Neural progenitor cell (in vitro differentiated cells): ENCODE results near the gene PPP2R5D.

Experiments
- EZH2 ChIP-seq: fragments of 200-600 bp; sonication (generic); IDR thresholded peaks from 2 replicates; pipeline ENCODE4 v1.6.1; 2017; ENCODE audit warnings: antibody characterized with exemption, mild to moderate bottlenecking, moderate library complexity
- EZH2phosphoT487 ChIP-seq: fragments of 200-600 bp; sonication (generic); IDR thresholded peaks from 2 replicates; pipeline ENCODE4 v1.6.1; 2017; ENCODE audit warnings: antibody characterized with exemption
- TF ChIP-seq, protein P1 (sequence below): fragments of 200-600 bp; sonication (generic); IDR thresholded peaks from 2 replicates; pipeline ENCODE4 v1.5.1; 2017; ENCODE audit warnings: antibody characterized with exemption, mild to moderate bottlenecking

DNA sequence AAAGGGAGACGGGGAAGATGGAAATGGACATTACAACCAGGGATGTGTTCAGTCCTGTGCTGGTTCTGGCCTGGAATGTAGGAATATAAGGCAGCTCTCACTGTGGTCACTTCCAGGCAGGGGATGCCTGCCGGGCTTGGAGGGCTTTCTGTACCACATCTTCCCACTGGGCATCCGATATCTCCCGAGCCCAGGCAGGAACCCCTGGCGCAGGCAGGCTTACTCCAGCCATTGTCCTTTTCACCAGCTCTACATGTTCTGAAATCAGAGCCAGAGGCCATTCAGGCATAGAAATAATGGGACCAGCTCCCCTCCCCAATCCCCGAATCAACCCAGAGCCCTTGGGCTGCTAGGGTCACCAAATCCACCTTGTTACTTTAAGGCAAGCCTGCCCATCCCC lies 28.0 kb downstream of the PPP2R5D start:
- TF ChIP-seq EZH2 (no peak), EZH2phosphoT487 (no peak)
- TF ChIP-seq, protein P1, sequence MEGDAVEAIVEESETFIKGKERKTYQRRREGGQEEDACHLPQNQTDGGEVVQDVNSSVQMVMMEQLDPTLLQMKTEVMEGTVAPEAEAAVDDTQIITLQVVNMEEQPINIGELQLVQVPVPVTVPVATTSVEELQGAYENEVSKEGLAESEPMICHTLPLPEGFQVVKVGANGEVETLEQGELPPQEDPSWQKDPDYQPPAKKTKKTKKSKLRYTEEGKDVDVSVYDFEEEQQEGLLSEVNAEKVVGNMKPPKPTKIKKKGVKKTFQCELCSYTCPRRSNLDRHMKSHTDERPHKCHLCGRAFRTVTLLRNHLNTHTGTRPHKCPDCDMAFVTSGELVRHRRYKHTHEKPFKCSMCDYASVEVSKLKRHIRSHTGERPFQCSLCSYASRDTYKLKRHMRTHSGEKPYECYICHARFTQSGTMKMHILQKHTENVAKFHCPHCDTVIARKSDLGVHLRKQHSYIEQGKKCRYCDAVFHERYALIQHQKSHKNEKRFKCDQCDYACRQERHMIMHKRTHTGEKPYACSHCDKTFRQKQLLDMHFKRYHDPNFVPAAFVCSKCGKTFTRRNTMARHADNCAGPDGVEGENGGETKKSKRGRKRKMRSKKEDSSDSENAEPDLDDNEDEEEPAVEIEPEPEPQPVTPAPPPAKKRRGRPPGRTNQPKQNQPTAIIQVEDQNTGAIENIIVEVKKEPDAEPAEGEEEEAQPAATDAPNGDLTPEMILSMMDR, result no peak
